Ovary (tissue), 9 donors: Measurements from ENCODE around the gene XYLT2. TPM values are rescaled to one million over a fixed set of nuclear protein-coding genes. Genes with fewer than 3 reads are reported as not detected.
A peak's percentile ranks its signal among the peaks of the same experiment; 100 is the strongest.
"Not testable (repeated sequence)": the region's sequence is repeated elsewhere in the genome, so short reads cannot be mapped to it uniquely, and the experiment has no call there.

Experiments
- DNase-seq, 5 donors: peaks; one replicate each; pipeline ENCODE4 v3.0.0-alpha.2; 2019 to 2020
- H3K27ac ChIP-seq, 2 donors: fragments of 200-600 bp; one replicate each; pipeline versions ENCODE4 v1.5.1 to v1.8.0; 2019 to 2022
- H3K27me3 ChIP-seq: fragments of 200-600 bp; one replicate; pipeline ENCODE4 v1.8.0; 2022
- H3K36me3 ChIP-seq: fragments of 200-600 bp; sonication (generic); one replicate; pipeline ENCODE4 v1.5.1; 2019
- H3K4me1 ChIP-seq: one replicate; pipeline ENCODE4 v1.8.1; 2013; ENCODE audit warnings: mild to moderate bottlenecking, moderate library complexity; ENCODE audit not compliant: insufficient read depth
- H3K4me3 ChIP-seq: fragments of 200-600 bp; sonication (generic); one replicate; pipeline ENCODE4 v1.5.1; 2017
- H3K9me3 ChIP-seq, 2 donors: fragments of 200-600 bp in 1 of 2; sonication (generic) in 1 of 2; one replicate each; pipeline versions ENCODE4 v1.5.1 to v1.8.1; 2013 to 2019; ENCODE audit warnings: mild to moderate bottlenecking in 1 of 2, moderate library complexity in 1 of 2
- CTCF ChIP-seq, 3 donors: fragments of 450-650 bp in 2 of 3; fragments of 200-600 bp in 1 of 3; IDR thresholded peaks; one replicate each; pipeline versions ENCODE4 v1.5.1 to v1.8.0; 2016 to 2022; ENCODE audit warnings: antibody characterized with exemption in 3 of 3, mild to moderate bottlenecking in 1 of 3
- EP300 ChIP-seq: sonication (generic); formaldehyde crosslinking; IDR thresholded peaks from one replicate; pipeline ENCODE4 v1.6.1; 2017; ENCODE audit warnings: antibody characterized with exemption
- POLR2A ChIP-seq: fragments of 450-650 bp; IDR thresholded peaks from one replicate; pipeline ENCODE4 v1.6.1; 2017; ENCODE audit warnings: antibody characterized with exemption, mild to moderate bottlenecking, moderate library complexity
- WGBS, 3 donors: extraction: QIAGEN DNeasy Blood & Tissue Kit in 1 of 3; methylation state at CpG; one replicate each; pipeline versions ENCODE4 v1.1.5 to v1.1.7; 2013 to 2017; 5-methylcytosine and 5-hydroxymethylcytosine counted together
- intact Hi-C, 4 donors: fragments of 100-400 bp; cut with DNase I; formaldehyde crosslinking; loops; one replicate each; pipeline versions ENCODE4 v1.11.0 to v1.15.1; 2022 to 2023
- polyA plus RNA-seq, 2 donors: library from polyadenylated mRNA; stranded (reverse); fragments of 200-250 nt in 1 of 2; fragments of 350-450 nt in 1 of 2; fragmentation: Illumina TruSeq in 1 of 2; extraction: RNeasy Lipid Tissue Mini Kit (QIAGEN cat#74804) in 1 of 2; gene quantifications; one replicate each; pipeline ENCODE4 v1.2.3, GENCODE V29; 2013 to 2014
- small RNA-seq: library from RNA; depleted of rRNA; stranded (forward); fragments of <200 nt; gene quantifications from one replicate; pipeline ENCODE3, GENCODE V24; 2016
- total RNA-seq, 7 donors: library from RNA; depleted of rRNA in 2 of 7; stranded (reverse); fragments of >200 nt in 2 of 7; fragmentation: NEBNext Ultra II Directional in 3 of 7; extraction: Animal tissue kit (Norgen Biotek cat#: 25700) in 3 of 7; gene quantifications; one replicate each; pipeline versions ENCODE4 v1.1.0 to v1.2.4, GENCODE V29; 2016 to 2023
- donor health status: DM: no; HTN: no; CAD: no; lungs with moderate emphysema.
- donor health status: DM: no; HTN: no; CAD: no.
- donor health status: Bipolar disorder and iron deficiency.
- donor health status: DM: yes; HTN: yes; CAD: no.
- donor health status: DM: no; HTN: no; CAD: no.
- donor health status: DM: yes; HTN: yes; CAD: no.

XYLT2 gene
- total and polyA plus RNA-seq, 9 donors = 5.2 to 34.1 (median 27.4) TPM

DNA sequence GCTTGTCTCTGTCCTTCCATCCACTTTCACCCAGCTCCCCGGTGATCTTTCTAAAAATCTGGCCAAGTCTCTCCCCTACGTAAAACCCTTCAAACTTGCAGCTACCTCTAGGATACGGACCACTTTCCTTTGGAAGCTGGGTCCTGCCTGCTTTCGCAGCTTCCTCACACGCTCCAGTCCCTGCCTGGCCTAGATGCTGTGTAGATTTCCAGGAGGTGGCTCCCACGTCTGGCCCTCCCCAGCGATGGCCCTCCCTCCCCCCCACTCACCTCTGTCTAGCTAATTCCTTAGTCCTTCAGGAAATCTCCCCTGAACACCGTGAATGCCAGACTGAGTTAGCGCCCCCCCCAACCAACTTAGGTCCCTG is 52.0 kb downstream of the XYLT2 start:
- TF ChIP-seq EP300 = no peak
- TF ChIP-seq CTCF (IDR thresholded peaks at IDR 0.05) = no peak
- TF ChIP-seq POLR2A = no peak
- DNase-seq = no peak
- intact Hi-C loops = no loop called here

DNA sequence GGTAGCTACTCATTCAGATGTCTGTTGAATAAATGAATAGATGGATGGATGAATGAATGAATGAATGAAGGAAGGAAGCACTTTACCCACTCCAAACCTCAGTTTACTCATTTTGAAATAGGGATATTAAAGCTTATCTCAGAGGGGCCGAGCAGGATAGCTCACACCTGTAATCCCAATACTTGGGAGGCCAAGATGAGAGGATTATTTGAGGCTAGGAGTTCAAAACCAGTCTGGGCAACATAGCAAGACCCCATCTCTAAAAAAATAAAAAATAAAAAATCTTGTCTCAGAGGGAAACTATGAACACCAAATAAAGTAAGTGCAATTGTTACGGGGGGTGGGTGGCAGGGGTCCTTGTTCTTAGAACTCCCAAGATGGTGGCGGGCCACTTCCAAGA is 52.7 kb downstream of the XYLT2 start:
- H3K4me1 ChIP-seq, H3K27me3 ChIP-seq, H3K9me3 ChIP-seq, H3K27ac ChIP-seq, H3K36me3 ChIP-seq, H3K4me3 ChIP-seq, DNase-seq, intact Hi-C loops: not testable (repeated sequence)
- 93 to 100% (median 95%) methylated on average over 3 of the region's 3 CpGs for WGBS, 3 donors

More for the DNA sequence above, 52.0 kb downstream of the XYLT2 start:
- peaks cover 5% of the 10 kb centered on the region for H3K4me1 ChIP-seq
- H3K4me3 ChIP-seq = peak overlapping the region; percentile 95
- no peaks in the 10 kb centered on the region for H3K27me3 ChIP-seq
- no peaks in the 10 kb centered on the region for H3K9me3 ChIP-seq
- 25 to 45% (median 37%) methylated on average over 9 of the region's 9 CpGs for WGBS, 3 donors
- no peak overlapping the region for H3K27ac ChIP-seq
- H3K36me3 ChIP-seq = no peaks in the 10 kb centered on the region

- H3K4me3 ChIP-seq, intact Hi-C loops, DNase-seq, H3K27me3 ChIP-seq, H3K4me1 ChIP-seq, H3K9me3 ChIP-seq, H3K27ac ChIP-seq, H3K36me3 ChIP-seq: not testable (repeated sequence)
- 92 to 94% (median 94%) methylated on average over 8 of the region's 8 CpGs for WGBS, 3 donors
These were observed 53.7 kb downstream of the XYLT2 start for GRCh38 chr17:50399591-50399990.

GRCh38 chr17:50405351-50405750 is 59.4 kb downstream of the XYLT2 start:
- H3K27ac ChIP-seq, H3K36me3 ChIP-seq, DNase-seq, H3K9me3 ChIP-seq, H3K4me1 ChIP-seq, intact Hi-C loops, H3K4me3 ChIP-seq, H3K27me3 ChIP-seq: not testable (repeated sequence)
- 77 to 87% (median 80%) methylated on average over 4 of the region's 4 CpGs for WGBS, 3 donors

DNA sequence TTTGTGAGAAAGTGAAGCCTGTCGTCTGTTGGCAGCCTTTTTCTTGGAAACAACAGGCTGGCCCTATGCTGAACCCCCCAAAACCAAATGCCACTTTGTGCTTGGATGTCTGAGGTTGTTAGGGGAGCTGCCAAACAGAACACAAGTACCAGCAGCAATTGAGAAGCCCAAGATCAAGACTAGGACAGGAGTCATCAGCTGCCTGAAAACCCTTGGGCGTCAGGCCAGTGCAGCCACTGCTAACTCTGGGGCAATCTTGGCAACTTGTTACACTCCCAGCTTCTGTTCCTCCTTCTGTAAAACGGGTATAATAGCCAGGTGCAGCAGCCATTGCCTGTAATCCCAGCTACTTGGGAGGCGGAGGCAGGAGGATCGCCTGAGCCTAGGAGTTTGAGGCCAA is 60.7 kb downstream of the XYLT2 start:
- no peaks in the 10 kb centered on the region for H3K27me3 ChIP-seq
- WGBS, 3 donors = 67 to 73% (median 70%) methylated on average over 5 of the region's 5 CpGs
- no peaks in the 10 kb centered on the region for H3K9me3 ChIP-seq
- no peak for DNase-seq
- intact Hi-C loops = no loop called here
- H3K36me3 ChIP-seq = no peaks in the 10 kb centered on the region
- TF ChIP-seq POLR2A = no peak
- TF ChIP-seq CTCF (IDR thresholded peaks at IDR 0.05) = no peak
- no peak for TF ChIP-seq EP300
- no peaks in the 10 kb centered on the region for H3K4me1 ChIP-seq
- no peak overlapping the region for H3K4me3 ChIP-seq
- H3K27ac ChIP-seq = no peak overlapping the region

- no peak for DNase-seq
- intact Hi-C loops = no loop called here
- Histone ChIP-seq H3K27ac (no peak overlapping the region), H3K27me3 (no peaks in the 10 kb centered on the region), H3K9me3 (no peaks in the 10 kb centered on the region), H3K4me3 (no peak overlapping the region), H3K4me1 (no peaks in the 10 kb centered on the region), H3K36me3 (no peaks in the 10 kb centered on the region)
- 58 to 75% (median 73%) methylated on average over 4 of the region's 4 CpGs for WGBS, 3 donors
- TF ChIP-seq CTCF (IDR thresholded peaks at IDR 0.05) (no peak), POLR2A (no peak), EP300 (no peak)
These were observed 62.0 kb downstream of the XYLT2 start for GRCh38 chr17:50407921-50408320.

Small RNAs within 50 kb of the gene (small RNA-seq; reads per million reads assigned to genes)
- not detected for gene RF00019

Other genes starting within 250 kb of the XYLT2 start
- gene SAMD14, start 216.0 kb upstream of the XYLT2 start, total RNA-seq = 1 to 10 TPM in 5 of 7 donors, under 1 TPM in 2; 0.36 to 4.9 (median 1.7) TPM
- 1 to 10 TPM in 1 of 2 donors, under 1 TPM in 1; 0.77 to 2.2 TPM for gene SAMD14, start 216.0 kb upstream of the XYLT2 start, polyA plus RNA-seq
- gene PPP1R9B, start 195.4 kb upstream of the XYLT2 start, total RNA-seq = 100 to 1,000 TPM in 1 of 7 donors, 10 to 100 TPM in 6; 14.8 to 109 (median 75.4) TPM
- gene PPP1R9B, start 195.4 kb upstream of the XYLT2 start, polyA plus RNA-seq = 10 to 100 TPM; 17.8 to 33.0 TPM
- 1 to 10 TPM in 5 of 7 donors, under 1 TPM in 2; 0.48 to 3.4 (median 1.2) TPM for gene SGCA, start 180.1 kb upstream of the XYLT2 start, total RNA-seq
- 1 to 10 TPM; 2.2 to 3.4 TPM for gene SGCA, start 180.1 kb upstream of the XYLT2 start, polyA plus RNA-seq
- gene COL1A1, start 144.5 kb upstream of the XYLT2 start, total RNA-seq = 1,000 to 10,000 TPM in 1 of 7 donors, 100 to 1,000 TPM in 5, 10 to 100 TPM in 1; 71.2 to 1,087 (median 550) TPM
- gene COL1A1, start 144.5 kb upstream of the XYLT2 start, polyA plus RNA-seq = 100 to 1,000 TPM; 260 to 321 TPM
- 1 to 10 TPM in 6 of 7 donors, under 1 TPM in 1; 0.34 to 3.5 (median 1.6) TPM for gene TMEM92, start 71.7 kb upstream of the XYLT2 start, total RNA-seq
- 1 to 10 TPM in 1 of 2 donors, under 1 TPM in 1; 0.32 to 2.5 TPM for gene TMEM92, start 71.7 kb upstream of the XYLT2 start, polyA plus RNA-seq
- 10 to 100 TPM; 38.7 to 60.2 (median 47.7) TPM for gene MRPL27, start 27.1 kb downstream of the XYLT2 start, total RNA-seq
- 10 to 100 TPM; 53.6 to 74.8 TPM for gene MRPL27, start 27.1 kb downstream of the XYLT2 start, polyA plus RNA-seq
- 1 to 10 TPM in 2 of 7 donors, under 1 TPM in 5; 0.46 to 1.3 (median 0.88) TPM for gene EME1, start 27.1 kb downstream of the XYLT2 start, total RNA-seq
- 1 to 10 TPM in 1 of 2 donors, under 1 TPM in 1; 0.63 to 1.4 TPM for gene EME1, start 27.1 kb downstream of the XYLT2 start, polyA plus RNA-seq
- gene LRRC59, start 51.4 kb downstream of the XYLT2 start, total RNA-seq = 10 to 100 TPM; 18.4 to 64.5 (median 41.0) TPM
- gene LRRC59, start 51.4 kb downstream of the XYLT2 start, polyA plus RNA-seq = 10 to 100 TPM; 22.5 to 71.4 TPM
- 10 to 100 TPM; 26.7 to 86.0 (median 49.5) TPM for gene ACSF2, start 80.1 kb downstream of the XYLT2 start, total RNA-seq
- gene ACSF2, start 80.1 kb downstream of the XYLT2 start, polyA plus RNA-seq = 10 to 100 TPM; 39.1 to 49.5 TPM
- gene CHAD, start 122.8 kb downstream of the XYLT2 start, total RNA-seq = under 1 TPM in 6 of 7 donors, not detected in 1; 0.18 to 0.92 (median 0.46) TPM
- 1 to 10 TPM in 1 of 2 donors, under 1 TPM in 1; 0.29 to 2.5 TPM for gene CHAD, start 122.8 kb downstream of the XYLT2 start, polyA plus RNA-seq
- gene RSAD1, start 132.7 kb downstream of the XYLT2 start, total RNA-seq = 10 to 100 TPM; 21.2 to 48.0 (median 40.5) TPM
- gene RSAD1, start 132.7 kb downstream of the XYLT2 start, polyA plus RNA-seq = 10 to 100 TPM; 24.2 to 26.2 TPM
- gene MYCBPAP, start 162.3 kb downstream of the XYLT2 start, total RNA-seq = 1 to 10 TPM; 2.5 to 8.1 (median 4.5) TPM
- 1 to 10 TPM; 3.2 to 9.7 TPM for gene MYCBPAP, start 162.3 kb downstream of the XYLT2 start, polyA plus RNA-seq
- 10 to 100 TPM in 6 of 7 donors, 1 to 10 TPM in 1; 8.8 to 33.4 (median 22.4) TPM for gene EPN3, start 186.6 kb downstream of the XYLT2 start, total RNA-seq
- gene EPN3, start 186.6 kb downstream of the XYLT2 start, polyA plus RNA-seq = 1 to 10 TPM; 6.2 to 7.3 TPM
- gene SPATA20, start 201.0 kb downstream of the XYLT2 start, total RNA-seq = 10 to 100 TPM; 53.7 to 81.2 (median 62.6) TPM
- gene SPATA20, start 201.0 kb downstream of the XYLT2 start, polyA plus RNA-seq = 10 to 100 TPM; 43.5 to 55.4 TPM
- 10 to 100 TPM in 3 of 7 donors, 1 to 10 TPM in 4; 1.9 to 39.1 (median 6.5) TPM for gene CACNA1G, start 214.6 kb downstream of the XYLT2 start, total RNA-seq
- gene CACNA1G, start 214.6 kb downstream of the XYLT2 start, polyA plus RNA-seq = 1 to 10 TPM; 1.0 to 1.2 TPM